HG03558 (cell line): Measurements from ENCODE around the gene DRAM2.
"Not testable (repeated sequence)": the region's sequence is repeated elsewhere in the genome, so short reads cannot be mapped to it uniquely, and the experiment has no call there.

Source experiments
- ATAC-seq: cut with Tn5 transposase; IDR thresholded peaks from one replicate; pipeline ENCODE4 v1.9.1; 2021; ENCODE audit warnings: moderate number of reproducible peaks; ENCODE audit not compliant: unreplicated experiment; ENCODE audit errors: extremely low read depth

DRAM2 gene

DNA sequence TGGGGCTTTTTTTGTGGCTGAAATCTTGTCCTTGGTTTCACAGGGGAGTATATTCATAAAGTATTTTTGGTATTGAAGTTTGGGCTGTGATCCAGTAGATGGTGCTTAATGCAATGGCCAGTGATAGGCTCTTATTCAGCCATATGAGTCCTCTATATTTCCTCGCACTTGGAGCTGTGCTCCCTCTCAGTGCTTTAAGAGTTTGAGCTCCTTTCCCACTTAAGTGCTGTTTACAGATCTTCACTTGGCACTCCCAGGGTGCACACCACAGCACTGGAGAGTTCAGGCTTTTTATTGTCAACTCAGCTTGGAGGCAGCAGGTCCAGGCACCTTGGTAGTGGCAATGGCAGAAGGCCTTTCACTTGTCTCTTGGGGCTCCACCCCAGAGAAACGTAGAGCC is 54.9 kb downstream of the DRAM2 start:
- no peak for ATAC-seq

- ATAC-seq = no peak
These were observed 57.3 kb downstream of the DRAM2 start for GRCh38 chr1:111082421-111083203.

DNA sequence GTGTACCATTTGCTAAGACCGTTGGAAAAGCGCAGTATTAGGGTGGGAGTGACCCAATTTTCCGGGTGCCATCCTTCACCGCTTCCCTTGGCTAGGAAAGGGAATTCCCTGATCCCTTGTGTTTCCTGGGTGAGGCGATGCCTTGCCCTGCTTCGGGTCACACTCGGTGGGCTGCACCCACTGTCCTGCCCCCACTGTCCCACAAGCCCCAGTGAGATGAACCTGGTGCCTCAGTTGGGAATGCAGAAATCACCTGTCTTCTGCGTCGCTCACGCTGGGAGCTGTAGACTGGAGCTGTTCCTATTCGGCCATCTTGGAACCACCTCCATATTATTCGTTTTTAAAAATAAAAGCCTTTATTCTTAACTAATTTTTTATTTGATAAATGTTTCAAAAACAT is 60.6 kb downstream of the DRAM2 start:
- not testable (repeated sequence) for ATAC-seq

DNA sequence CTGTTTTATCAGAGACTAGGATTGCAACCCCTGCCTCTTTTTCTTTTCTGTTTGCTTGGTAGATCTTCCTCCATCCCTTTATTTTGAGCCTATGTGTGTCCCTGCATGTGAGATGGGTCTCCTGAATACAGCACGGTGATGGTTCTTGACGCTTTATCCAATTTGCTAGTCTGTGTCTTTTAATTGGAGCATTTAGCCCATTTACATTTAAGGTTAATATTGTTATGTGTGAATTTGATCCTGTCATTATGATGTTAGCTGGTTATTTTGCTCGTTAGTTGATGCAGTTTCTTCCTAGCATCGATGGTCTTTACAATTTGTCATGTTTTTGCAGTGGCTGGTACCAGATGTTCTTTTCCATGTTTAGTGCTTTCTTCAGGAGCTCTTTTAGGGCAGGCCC is 62.6 kb downstream of the DRAM2 start:
- ATAC-seq = not testable (repeated sequence)
